Peyer's patch (tissue), 4 donors: ENCODE results near the gene GABRR1. TPM values are rescaled to one million over a fixed set of nuclear protein-coding genes. Genes with fewer than 3 reads are reported as not detected.

ENCODE experiments used
- DNase-seq, 3 donors: peaks; one replicate each; pipeline ENCODE4 v3.0.0-alpha.2; 2017 to 2019
- H3K27ac ChIP-seq, 4 donors: fragments of 200-600 bp; sonication (generic); one replicate each; pipeline ENCODE4 v1.5.1; 2016 to 2019
- H3K27me3 ChIP-seq, 2 donors: fragments of 200-600 bp; sonication (generic); one replicate each; pipeline ENCODE4 v1.5.1; 2019
- H3K36me3 ChIP-seq, 3 donors: fragments of 200-600 bp; sonication (generic); one replicate each; pipeline ENCODE4 v1.5.1; 2016 to 2019
- H3K4me1 ChIP-seq, 4 donors: fragments of 200-600 bp; sonication (generic); one replicate each; pipeline ENCODE4 v1.5.1; 2016 to 2019
- H3K4me3 ChIP-seq, 4 donors: fragments of 200-600 bp; sonication (generic); 1 replicate in 3 of 4; 2 replicates in 1 of 4; pipeline ENCODE4 v1.5.1; 2016 to 2019; ENCODE audit warnings: mild to moderate bottlenecking in 1 of 4
- H3K9me3 ChIP-seq, 4 donors: fragments of 200-600 bp; sonication (generic); one replicate each; pipeline ENCODE4 v1.5.1; 2016 to 2019; ENCODE audit warnings: mild to moderate bottlenecking in 1 of 4
- CTCF ChIP-seq, 6 experiments: fragments of 450-650 bp in 4 of 6; fragments of 200-600 bp in 2 of 6; sonication (generic) in 1 of 6; IDR thresholded peaks; one replicate each; pipeline ENCODE4 v1.5.1; 2017 to 2019; ENCODE audit warnings: antibody characterized with exemption in 6 of 6, mild to moderate bottlenecking in 3 of 6, moderate library complexity in 1 of 6
- POLR2A ChIP-seq, 2 donors: fragments of 450-650 bp; IDR thresholded peaks; one replicate each; pipeline ENCODE4 v1.5.1; 2017; ENCODE audit warnings: antibody characterized with exemption in 2 of 2, mild to moderate bottlenecking in 2 of 2, moderate library complexity in 2 of 2
- total RNA-seq, 4 donors: library from RNA; depleted of rRNA; stranded (reverse); fragments of >200 nt; gene quantifications; one replicate each; pipeline ENCODE4 v1.1.0, GENCODE V29; 2016

GABRR1 gene
- total RNA-seq, 4 donors from 2014 or later = not detected

GRCh38 chr6:89215391-89215790 lies 1.8 kb downstream of the GABRR1 start:
- Histone ChIP-seq H3K4me1 (no peaks in the 10 kb centered on the region), H3K4me3 (no peak overlapping the region), H3K27me3 (no peaks in the 10 kb centered on the region), H3K9me3 (no peaks in the 10 kb centered on the region), H3K27ac (no peak overlapping the region), H3K36me3 (no peaks in the 10 kb centered on the region)
- DNase-seq = no peak
- TF ChIP-seq CTCF (IDR thresholded peaks at IDR 0.05) = no peak
- no peak for TF ChIP-seq POLR2A (IDR thresholded peaks at IDR 0.05)

GRCh38 chr6:89214197-89214596 lies 3.0 kb downstream of the GABRR1 start:
- Histone ChIP-seq H3K4me3 (no peak overlapping the region), H3K9me3 (no peaks in the 10 kb centered on the region), H3K27ac (no peak overlapping the region), H3K36me3 (no peaks in the 10 kb centered on the region), H3K4me1 (no peaks in the 10 kb centered on the region), H3K27me3 (no peaks in the 10 kb centered on the region)
- DNase-seq = no peak
- TF ChIP-seq POLR2A (IDR thresholded peaks at IDR 0.05) (no peak), CTCF (IDR thresholded peaks at IDR 0.05) (no peak)

GRCh38 chr6:89212472-89212871 lies 4.7 kb downstream of the GABRR1 start:
- no peak overlapping the region for H3K27ac ChIP-seq
- DNase-seq = no peak
- H3K4me3 ChIP-seq = no peak overlapping the region
- TF ChIP-seq CTCF (IDR thresholded peaks at IDR 0.05) = no peak
- TF ChIP-seq POLR2A (IDR thresholded peaks at IDR 0.05) = no peak
- H3K4me1 ChIP-seq = no peaks in the 10 kb centered on the region
- no peaks in the 10 kb centered on the region for H3K36me3 ChIP-seq
- H3K27me3 ChIP-seq = no peaks in the 10 kb centered on the region
- no peaks in the 10 kb centered on the region for H3K9me3 ChIP-seq

GRCh38 chr6:89209457-89209856 lies 7.7 kb downstream of the GABRR1 start:
- Histone ChIP-seq H3K4me3 (no peak overlapping the region), H3K27me3 (no peaks in the 10 kb centered on the region), H3K27ac (no peak overlapping the region), H3K9me3 (no peaks in the 10 kb centered on the region), H3K36me3 (no peaks in the 10 kb centered on the region), H3K4me1 (no peaks in the 10 kb centered on the region)
- no peak for DNase-seq
- TF ChIP-seq CTCF (IDR thresholded peaks at IDR 0.05) = no peak

GRCh38 chr6:89208551-89208950 lies 8.6 kb downstream of the GABRR1 start:
- no peak for DNase-seq
- H3K27ac ChIP-seq = no peak overlapping the region
- TF ChIP-seq CTCF (IDR thresholded peaks at IDR 0.05) = no peak
- H3K27me3 ChIP-seq = no peaks in the 10 kb centered on the region
- no peak overlapping the region for H3K4me3 ChIP-seq
- H3K36me3 ChIP-seq = no peaks in the 10 kb centered on the region
- no peaks in the 10 kb centered on the region for H3K4me1 ChIP-seq
- H3K9me3 ChIP-seq = no peaks in the 10 kb centered on the region

- no peak for DNase-seq
- no peaks in the 10 kb centered on the region for H3K9me3 ChIP-seq
- no peak for TF ChIP-seq CTCF (IDR thresholded peaks at IDR 0.05)
- no peak for TF ChIP-seq POLR2A (IDR thresholded peaks at IDR 0.05)
- no peaks in the 10 kb centered on the region for H3K36me3 ChIP-seq
- no peaks in the 10 kb centered on the region for H3K4me1 ChIP-seq
- H3K27me3 ChIP-seq = no peaks in the 10 kb centered on the region
- H3K4me3 ChIP-seq = no peak overlapping the region
- no peak overlapping the region for H3K27ac ChIP-seq
Measured at GRCh38 chr6:89205819-89206218, 11.3 kb downstream of the GABRR1 start.
